HK-2 (cell line): ENCODE data around the gene ERFL.

Experiments used
- DNase-seq: peaks from one replicate; pipeline ENCODE4 v3.0.0-alpha.2; 2018; ENCODE audit not compliant: unreplicated experiment

The ERFL gene

DNA sequence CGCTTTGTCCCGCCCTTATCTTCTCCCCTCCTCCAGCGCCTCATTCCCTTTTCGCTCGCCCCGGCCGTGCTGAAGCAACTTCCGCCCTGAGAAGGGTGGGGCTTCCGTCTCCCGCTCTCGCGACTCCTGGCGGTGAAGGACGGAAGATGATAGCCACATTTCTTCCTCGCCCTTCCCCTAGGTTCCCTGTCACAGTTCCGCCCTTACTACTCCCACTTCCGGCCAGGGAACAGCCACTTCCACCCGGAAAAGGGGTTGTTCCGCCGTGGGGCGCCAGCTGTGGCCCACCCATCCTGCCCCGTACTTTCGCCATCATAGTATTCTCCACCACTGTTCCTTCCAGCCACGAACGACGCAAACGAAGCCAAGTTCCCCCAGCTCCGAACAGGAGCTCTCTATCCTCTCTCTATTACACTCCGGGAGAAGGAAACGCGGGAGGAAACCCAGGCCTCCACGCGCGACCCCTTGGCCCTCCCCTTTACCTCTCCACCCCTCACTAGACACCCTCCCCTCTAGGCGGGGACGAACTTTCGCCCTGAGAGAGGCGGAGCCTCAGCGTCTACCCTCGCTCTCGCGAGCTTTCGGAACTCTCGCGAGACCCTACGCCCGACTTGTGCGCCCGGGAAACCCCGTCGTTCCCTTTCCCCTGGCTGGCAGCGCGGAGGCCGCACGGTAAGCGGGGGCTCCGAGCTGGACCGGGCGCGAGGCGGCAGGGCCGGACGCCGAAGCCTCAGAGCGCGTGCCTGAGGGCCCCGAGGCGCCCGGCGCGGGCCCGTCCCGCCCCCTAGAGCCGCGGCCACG, 68.4 kb downstream of the ERFL start, which contains the start of gene RPS19:
Gene RPS19 (plus strand): TSS at position 638 of the 801 bp plus-strand sequence. CDS start 520 bp downstream, outside the sequence.
- DNase-seq = peak; percentile 98

DNA sequence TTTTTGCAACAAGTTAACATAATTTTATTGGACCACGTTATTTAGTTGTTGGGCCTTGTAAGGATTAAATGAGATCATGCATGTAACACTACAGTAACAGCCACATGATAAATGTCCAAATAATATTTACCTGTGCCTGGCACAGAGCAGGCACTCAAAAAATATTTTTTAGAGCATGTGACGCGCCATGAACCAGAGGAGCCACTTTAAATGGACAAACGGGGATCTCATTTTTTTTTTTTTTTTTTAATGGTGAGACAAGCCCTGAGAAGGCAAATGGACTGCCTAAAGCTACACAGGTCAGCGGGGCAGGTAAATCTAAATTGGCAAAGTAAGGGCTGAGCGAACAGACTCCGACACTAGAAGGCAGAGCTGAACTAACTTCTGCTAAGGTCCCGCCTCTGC, 69.0 kb downstream of the ERFL start:
- DNase-seq = no peak
